GM23338 (cell line): ENCODE data around the gene SIL1. TPM values are rescaled to one million over a fixed set of nuclear protein-coding genes. Genes with fewer than 3 reads are reported as not detected.

Source experiments
- ATAC-seq: fragments of 200-7000 bp; cut with Tn5 transposase; 3 replicates; pipeline ENCODE4 v1.9.1; 2020
- DNase-seq: peaks from one replicate; pipeline ENCODE4 v3.0.0-alpha.2; 2015; ENCODE audit warnings: low spot score
- H2AFZ ChIP-seq: fragments of 200-600 bp; sonication (generic); 2 replicates; pipeline ENCODE4 v1.8.0; 2016; ENCODE audit warnings: antibody characterized with exemption, mild to moderate bottlenecking, moderate library complexity
- H3F3A ChIP-seq: fragments of 200-600 bp; sonication (generic); replicated peaks from 2 replicates; pipeline ENCODE4 v1.8.0; 2017; ENCODE audit warnings: antibody characterized with exemption, mixed run types, low read depth
- H3K27ac ChIP-seq: fragments of 200-600 bp; sonication (generic); 2 replicates; pipeline ENCODE4 v1.6.1; 2016; ENCODE audit warnings: low read depth
- H3K27me3 ChIP-seq: fragments of 200-600 bp; sonication (generic); 2 replicates; pipeline ENCODE4 v1.8.0; 2016; ENCODE audit warnings: mild to moderate bottlenecking, mixed run types, moderate library complexity; ENCODE audit not compliant: insufficient read depth
- H3K36me3 ChIP-seq: fragments of 200-600 bp; sonication (generic); 2 replicates; pipeline ENCODE4 v1.8.0; 2016; ENCODE audit warnings: mild to moderate bottlenecking; ENCODE audit not compliant: insufficient read depth
- H3K4me1 ChIP-seq: fragments of 200-600 bp; sonication (generic); 2 replicates; pipeline ENCODE4 v1.8.0; 2016; ENCODE audit warnings: mild to moderate bottlenecking, moderate library complexity; ENCODE audit not compliant: insufficient read depth
- H3K4me2 ChIP-seq: fragments of 200-600 bp; sonication (generic); 2 replicates; pipeline ENCODE4 v1.7.1; 2017; ENCODE audit warnings: mixed run types
- H3K4me3 ChIP-seq: fragments of 200-600 bp; sonication (generic); 2 replicates; pipeline ENCODE4 v1.6.1; 2016; ENCODE audit warnings: mixed run types
- H3K79me2 ChIP-seq: fragments of 200-600 bp; sonication (generic); replicated peaks from 2 replicates; pipeline ENCODE4 v1.8.0; 2017; ENCODE audit warnings: mild to moderate bottlenecking; ENCODE audit not compliant: insufficient read depth
- H3K9me2 ChIP-seq: fragments of 200-600 bp; sonication (generic); 2 replicates; pipeline ENCODE4 v1.8.0; 2017; ENCODE audit not compliant: insufficient read depth
- H4K20me1 ChIP-seq: fragments of 200-600 bp; sonication (generic); replicated peaks from 2 replicates; pipeline ENCODE4 v1.8.0; 2017; ENCODE audit warnings: mild to moderate bottlenecking; ENCODE audit not compliant: insufficient read depth
- H3K27ac Mint-ChIP-seq: 2 replicates; pipeline ENCODE4 v1.8.0; 2020; ENCODE audit warnings: inconsistent platforms, mild to moderate bottlenecking, moderate library complexity, mixed read lengths
- H3K27me3 Mint-ChIP-seq: 3 replicates; pipeline ENCODE4 v1.8.0; 2022; ENCODE audit warnings: low read depth, mild to moderate bottlenecking, moderate library complexity, mixed read lengths, inconsistent platforms; ENCODE audit not compliant: insufficient read depth, poor library complexity
- H3K36me3 Mint-ChIP-seq: 3 replicates; pipeline ENCODE4 v1.8.0; 2021; ENCODE audit warnings: low read depth, mild to moderate bottlenecking, inconsistent platforms, moderate library complexity, mixed read lengths
- H3K4me1 Mint-ChIP-seq: 3 replicates; pipeline ENCODE4 v1.8.0; 2020; ENCODE audit warnings: mild to moderate bottlenecking, inconsistent platforms, mixed read lengths
- H3K4me3 Mint-ChIP-seq: 3 replicates; pipeline ENCODE4 v1.8.0; 2021; ENCODE audit warnings: moderate library complexity, mild to moderate bottlenecking, inconsistent platforms, mixed read lengths
- H3K9me3 Mint-ChIP-seq: 3 replicates; pipeline ENCODE4 v1.8.0; 2020; ENCODE audit warnings: moderate library complexity, mild to moderate bottlenecking, inconsistent platforms, mixed read lengths
- CREB1 ChIP-seq: fragments of 250-450 bp; sonication (Bioruptor Pico); IDR thresholded peaks from 2 replicates; pipeline ENCODE4 v1.5.0; 2020; ENCODE audit warnings: low read depth, mild to moderate bottlenecking, moderate library complexity
- EZH2 ChIP-seq: fragments of 200-600 bp; sonication (generic); IDR thresholded peaks from one replicate; pipeline ENCODE4 v1.8.0; 2017; ENCODE audit warnings: antibody characterized with exemption, mild to moderate bottlenecking, low read depth; ENCODE audit not compliant: unreplicated experiment
- EZH2phosphoT487 ChIP-seq: fragments of 200-600 bp; sonication (generic); IDR thresholded peaks from one replicate; pipeline ENCODE4 v1.8.1; 2018; ENCODE audit warnings: antibody characterized with exemption; ENCODE audit not compliant: unreplicated experiment
- JUNB ChIP-seq: IDR thresholded peaks from one replicate; pipeline ENCODE4 v1.6.1; 2016; ENCODE audit warnings: antibody characterized with exemption; ENCODE audit not compliant: unreplicated experiment
- NANOG ChIP-seq: IDR thresholded peaks from 2 replicates; pipeline ENCODE4 v1.6.1; 2016; ENCODE audit warnings: antibody characterized with exemption, borderline replicate concordance
- POLR2AphosphoS5 ChIP-seq: IDR thresholded peaks from 2 replicates; pipeline ENCODE4 v1.6.1; 2016; ENCODE audit warnings: antibody characterized with exemption, low read depth
- STAT1 ChIP-seq: IDR thresholded peaks from one replicate; pipeline ENCODE4 v1.6.1; 2016; ENCODE audit warnings: antibody characterized with exemption; ENCODE audit not compliant: unreplicated experiment
- ZNF114 ChIP-seq: fragments of 250-450 bp; sonication (Bioruptor Pico); IDR thresholded peaks from 2 replicates; pipeline ENCODE4 v1.5.0; 2020; ENCODE audit warnings: mild to moderate bottlenecking, moderate library complexity
- ZNF331 ChIP-seq: fragments of 250-450 bp; sonication (Bioruptor Pico); IDR thresholded peaks from 2 replicates; pipeline ENCODE4 v1.5.0; 2020; ENCODE audit warnings: low read depth, mild to moderate bottlenecking, moderate library complexity
- polyA plus RNA-seq: library from polyadenylated mRNA; unstranded; fragments of >200 nt; fragmentation: Nextera tagmentation; extraction: Ambion mirVana; gene quantifications from 2 replicates; pipeline ENCODE4 v1.2.1, GENCODE V29; 2016
- total RNA-seq: library from RNA; depleted of rRNA; stranded (reverse); fragments of >200 nt; shearing (Covaris generic); gene quantifications from 2 replicates; pipeline ENCODE4 v1.2.3, GENCODE V29; 2014
- TF ChIP-seq, protein P1 (sequence below): IDR thresholded peaks from one replicate; pipeline ENCODE4 v1.6.1; 2018; ENCODE audit warnings: antibody characterized with exemption; ENCODE audit not compliant: unreplicated experiment
- TF ChIP-seq, protein P2 (sequence below): IDR thresholded peaks from 2 replicates; pipeline ENCODE4 v1.6.1; 2016; ENCODE audit warnings: antibody characterized with exemption
- TF ChIP-seq, protein P3 (sequence below): fragments of 250-450 bp; sonication (Bioruptor Pico); IDR thresholded peaks from 2 replicates; pipeline ENCODE4 v1.5.0; 2020; ENCODE audit warnings: mild to moderate bottlenecking, moderate library complexity
- TF ChIP-seq, protein P4 (sequence below), 2 experiments: fragments of 200-600 bp in 1 of 2; sonication (generic) in 1 of 2; conservative IDR thresholded peaks; 2 replicates each; pipeline versions ENCODE4 v1.5.1 to v1.6.1; 2016 to 2017; ENCODE audit warnings: antibody characterized with exemption in 2 of 2, low read depth in 2 of 2, mild to moderate bottlenecking in 2 of 2, moderate library complexity in 1 of 2

SIL1 gene
- total and polyA plus RNA-seq, 2 experiments from 2014 or later, result 5.5 to 5.9 TPM

DNA sequence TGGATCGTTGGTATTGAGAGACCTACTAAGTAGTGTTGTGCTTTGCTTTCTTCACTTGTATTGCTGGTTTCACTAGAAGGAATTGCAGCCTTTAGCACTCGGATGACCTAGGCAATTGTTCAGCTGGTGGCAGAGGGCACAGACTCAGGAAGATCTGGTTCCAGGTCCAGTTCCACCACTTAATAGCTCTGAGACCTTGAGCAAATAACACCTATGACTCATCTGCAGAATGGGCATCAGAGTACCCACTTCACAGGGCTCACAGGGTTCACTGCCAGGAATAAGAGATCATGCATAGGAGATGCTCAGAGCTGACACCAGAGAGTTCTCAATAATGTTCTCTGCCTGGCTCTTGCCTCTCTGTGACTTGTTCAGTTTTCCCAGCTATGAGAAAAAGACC, 133.6 kb downstream of the SIL1 start:
- Histone ChIP-seq H3K36me3 (no peaks in the 10 kb centered on the region; the same call in 1 of the 2 replicates), H3F3A (no peaks in the 10 kb centered on the region), H3K9me2 (no peaks in the 10 kb centered on the region; the same call in 1 of the 2 replicates), H3K4me3 (no peak overlapping the region), H2AFZ (no peak overlapping the region), H4K20me1 (no peaks in the 10 kb centered on the region), H3K4me2 (no peak overlapping the region), H3K27me3 (no peaks in the 10 kb centered on the region), H3K27ac (no peak overlapping the region), H3K4me1 (peaks cover 8% of the 10 kb centered on the region; the same call in 1 of the 2 replicates), H3K79me2 (no peaks in the 10 kb centered on the region)
- TF ChIP-seq, protein P1, sequence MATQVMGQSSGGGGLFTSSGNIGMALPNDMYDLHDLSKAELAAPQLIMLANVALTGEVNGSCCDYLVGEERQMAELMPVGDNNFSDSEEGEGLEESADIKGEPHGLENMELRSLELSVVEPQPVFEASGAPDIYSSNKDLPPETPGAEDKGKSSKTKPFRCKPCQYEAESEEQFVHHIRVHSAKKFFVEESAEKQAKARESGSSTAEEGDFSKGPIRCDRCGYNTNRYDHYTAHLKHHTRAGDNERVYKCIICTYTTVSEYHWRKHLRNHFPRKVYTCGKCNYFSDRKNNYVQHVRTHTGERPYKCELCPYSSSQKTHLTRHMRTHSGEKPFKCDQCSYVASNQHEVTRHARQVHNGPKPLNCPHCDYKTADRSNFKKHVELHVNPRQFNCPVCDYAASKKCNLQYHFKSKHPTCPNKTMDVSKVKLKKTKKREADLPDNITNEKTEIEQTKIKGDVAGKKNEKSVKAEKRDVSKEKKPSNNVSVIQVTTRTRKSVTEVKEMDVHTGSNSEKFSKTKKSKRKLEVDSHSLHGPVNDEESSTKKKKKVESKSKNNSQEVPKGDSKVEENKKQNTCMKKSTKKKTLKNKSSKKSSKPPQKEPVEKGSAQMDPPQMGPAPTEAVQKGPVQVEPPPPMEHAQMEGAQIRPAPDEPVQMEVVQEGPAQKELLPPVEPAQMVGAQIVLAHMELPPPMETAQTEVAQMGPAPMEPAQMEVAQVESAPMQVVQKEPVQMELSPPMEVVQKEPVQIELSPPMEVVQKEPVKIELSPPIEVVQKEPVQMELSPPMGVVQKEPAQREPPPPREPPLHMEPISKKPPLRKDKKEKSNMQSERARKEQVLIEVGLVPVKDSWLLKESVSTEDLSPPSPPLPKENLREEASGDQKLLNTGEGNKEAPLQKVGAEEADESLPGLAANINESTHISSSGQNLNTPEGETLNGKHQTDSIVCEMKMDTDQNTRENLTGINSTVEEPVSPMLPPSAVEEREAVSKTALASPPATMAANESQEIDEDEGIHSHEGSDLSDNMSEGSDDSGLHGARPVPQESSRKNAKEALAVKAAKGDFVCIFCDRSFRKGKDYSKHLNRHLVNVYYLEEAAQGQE, result no peak
- TF ChIP-seq NANOG, result no peak
- TF ChIP-seq ZNF114 (CRISPR knock-in tag), result no peak
- TF ChIP-seq, protein P2, sequence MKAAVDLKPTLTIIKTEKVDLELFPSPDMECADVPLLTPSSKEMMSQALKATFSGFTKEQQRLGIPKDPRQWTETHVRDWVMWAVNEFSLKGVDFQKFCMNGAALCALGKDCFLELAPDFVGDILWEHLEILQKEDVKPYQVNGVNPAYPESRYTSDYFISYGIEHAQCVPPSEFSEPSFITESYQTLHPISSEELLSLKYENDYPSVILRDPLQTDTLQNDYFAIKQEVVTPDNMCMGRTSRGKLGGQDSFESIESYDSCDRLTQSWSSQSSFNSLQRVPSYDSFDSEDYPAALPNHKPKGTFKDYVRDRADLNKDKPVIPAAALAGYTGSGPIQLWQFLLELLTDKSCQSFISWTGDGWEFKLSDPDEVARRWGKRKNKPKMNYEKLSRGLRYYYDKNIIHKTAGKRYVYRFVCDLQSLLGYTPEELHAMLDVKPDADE, result no peak
- no peak for TF ChIP-seq ZNF331
- no peak for TF ChIP-seq CREB1 (CRISPR knock-in tag)
- TF ChIP-seq, protein P3, sequence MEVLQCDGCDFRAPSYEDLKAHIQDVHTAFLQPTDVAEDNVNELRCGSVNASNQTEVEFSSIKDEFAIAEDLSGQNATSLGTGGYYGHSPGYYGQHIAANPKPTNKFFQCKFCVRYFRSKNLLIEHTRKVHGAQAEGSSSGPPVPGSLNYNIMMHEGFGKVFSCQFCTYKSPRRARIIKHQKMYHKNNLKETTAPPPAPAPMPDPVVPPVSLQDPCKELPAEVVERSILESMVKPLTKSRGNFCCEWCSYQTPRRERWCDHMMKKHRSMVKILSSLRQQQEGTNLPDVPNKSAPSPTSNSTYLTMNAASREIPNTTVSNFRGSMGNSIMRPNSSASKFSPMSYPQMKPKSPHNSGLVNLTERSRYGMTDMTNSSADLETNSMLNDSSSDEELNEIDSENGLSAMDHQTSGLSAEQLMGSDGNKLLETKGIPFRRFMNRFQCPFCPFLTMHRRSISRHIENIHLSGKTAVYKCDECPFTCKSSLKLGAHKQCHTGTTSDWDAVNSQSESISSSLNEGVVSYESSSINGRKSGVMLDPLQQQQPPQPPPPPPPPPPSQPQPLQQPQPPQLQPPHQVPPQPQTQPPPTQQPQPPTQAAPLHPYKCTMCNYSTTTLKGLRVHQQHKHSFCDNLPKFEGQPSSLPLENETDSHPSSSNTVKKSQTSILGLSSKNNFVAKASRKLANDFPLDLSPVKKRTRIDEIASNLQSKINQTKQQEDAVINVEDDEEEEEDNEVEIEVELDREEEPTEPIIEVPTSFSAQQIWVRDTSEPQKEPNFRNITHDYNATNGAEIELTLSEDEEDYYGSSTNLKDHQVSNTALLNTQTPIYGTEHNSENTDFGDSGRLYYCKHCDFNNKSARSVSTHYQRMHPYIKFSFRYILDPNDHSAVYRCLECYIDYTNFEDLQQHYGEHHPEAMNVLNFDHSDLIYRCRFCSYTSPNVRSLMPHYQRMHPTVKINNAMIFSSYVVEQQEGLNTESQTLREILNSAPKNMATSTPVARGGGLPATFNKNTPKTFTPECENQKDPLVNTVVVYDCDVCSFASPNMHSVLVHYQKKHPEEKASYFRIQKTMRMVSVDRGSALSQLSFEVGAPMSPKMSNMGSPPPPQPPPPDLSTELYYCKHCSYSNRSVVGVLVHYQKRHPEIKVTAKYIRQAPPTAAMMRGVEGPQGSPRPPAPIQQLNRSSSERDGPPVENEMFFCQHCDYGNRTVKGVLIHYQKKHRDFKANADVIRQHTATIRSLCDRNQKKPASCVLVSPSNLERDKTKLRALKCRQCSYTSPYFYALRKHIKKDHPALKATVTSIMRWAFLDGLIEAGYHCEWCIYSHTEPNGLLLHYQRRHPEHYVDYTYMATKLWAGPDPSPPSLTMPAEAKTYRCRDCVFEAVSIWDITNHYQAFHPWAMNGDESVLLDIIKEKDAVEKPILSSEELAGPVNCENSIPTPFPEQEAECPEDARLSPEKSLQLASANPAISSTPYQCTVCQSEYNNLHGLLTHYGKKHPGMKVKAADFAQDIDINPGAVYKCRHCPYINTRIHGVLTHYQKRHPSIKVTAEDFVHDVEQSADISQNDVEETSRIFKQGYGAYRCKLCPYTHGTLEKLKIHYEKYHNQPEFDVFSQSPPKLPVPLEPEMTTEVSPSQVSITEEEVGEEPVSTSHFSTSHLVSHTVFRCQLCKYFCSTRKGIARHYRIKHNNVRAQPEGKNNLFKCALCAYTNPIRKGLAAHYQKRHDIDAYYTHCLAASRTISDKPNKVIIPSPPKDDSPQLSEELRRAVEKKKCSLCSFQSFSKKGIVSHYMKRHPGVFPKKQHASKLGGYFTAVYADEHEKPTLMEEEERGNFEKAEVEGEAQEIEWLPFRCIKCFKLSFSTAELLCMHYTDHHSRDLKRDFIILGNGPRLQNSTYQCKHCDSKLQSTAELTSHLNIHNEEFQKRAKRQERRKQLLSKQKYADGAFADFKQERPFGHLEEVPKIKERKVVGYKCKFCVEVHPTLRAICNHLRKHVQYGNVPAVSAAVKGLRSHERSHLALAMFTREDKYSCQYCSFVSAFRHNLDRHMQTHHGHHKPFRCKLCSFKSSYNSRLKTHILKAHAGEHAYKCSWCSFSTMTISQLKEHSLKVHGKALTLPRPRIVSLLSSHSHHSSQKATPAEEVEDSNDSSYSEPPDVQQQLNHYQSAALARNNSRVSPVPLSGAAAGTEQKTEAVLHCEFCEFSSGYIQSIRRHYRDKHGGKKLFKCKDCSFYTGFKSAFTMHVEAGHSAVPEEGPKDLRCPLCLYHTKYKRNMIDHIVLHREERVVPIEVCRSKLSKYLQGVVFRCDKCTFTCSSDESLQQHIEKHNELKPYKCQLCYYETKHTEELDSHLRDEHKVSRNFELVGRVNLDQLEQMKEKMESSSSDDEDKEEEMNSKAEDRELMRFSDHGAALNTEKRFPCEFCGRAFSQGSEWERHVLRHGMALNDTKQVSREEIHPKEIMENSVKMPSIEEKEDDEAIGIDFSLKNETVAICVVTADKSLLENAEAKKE (CRISPR knock-in tag), result no peak
- TF ChIP-seq EZH2phosphoT487, result no peak
- no peak for TF ChIP-seq POLR2AphosphoS5
- TF ChIP-seq EZH2, result no peak
- TF ChIP-seq STAT1, result no peak
- TF ChIP-seq, protein P4, sequence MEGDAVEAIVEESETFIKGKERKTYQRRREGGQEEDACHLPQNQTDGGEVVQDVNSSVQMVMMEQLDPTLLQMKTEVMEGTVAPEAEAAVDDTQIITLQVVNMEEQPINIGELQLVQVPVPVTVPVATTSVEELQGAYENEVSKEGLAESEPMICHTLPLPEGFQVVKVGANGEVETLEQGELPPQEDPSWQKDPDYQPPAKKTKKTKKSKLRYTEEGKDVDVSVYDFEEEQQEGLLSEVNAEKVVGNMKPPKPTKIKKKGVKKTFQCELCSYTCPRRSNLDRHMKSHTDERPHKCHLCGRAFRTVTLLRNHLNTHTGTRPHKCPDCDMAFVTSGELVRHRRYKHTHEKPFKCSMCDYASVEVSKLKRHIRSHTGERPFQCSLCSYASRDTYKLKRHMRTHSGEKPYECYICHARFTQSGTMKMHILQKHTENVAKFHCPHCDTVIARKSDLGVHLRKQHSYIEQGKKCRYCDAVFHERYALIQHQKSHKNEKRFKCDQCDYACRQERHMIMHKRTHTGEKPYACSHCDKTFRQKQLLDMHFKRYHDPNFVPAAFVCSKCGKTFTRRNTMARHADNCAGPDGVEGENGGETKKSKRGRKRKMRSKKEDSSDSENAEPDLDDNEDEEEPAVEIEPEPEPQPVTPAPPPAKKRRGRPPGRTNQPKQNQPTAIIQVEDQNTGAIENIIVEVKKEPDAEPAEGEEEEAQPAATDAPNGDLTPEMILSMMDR (conservative IDR thresholded peaks at IDR 0.05; ENCODE audit: low read depth in 2 of 2), result no peak
- TF ChIP-seq JUNB, result no peak
- Mint-ChIP-seq H3K9me3 (no peaks in the 10 kb centered on the region), H3K27ac (no peak overlapping the region), H3K4me3 (no peak overlapping the region), H3K4me1 (peaks cover 22% of the 10 kb centered on the region), H3K36me3 (no peaks in the 10 kb centered on the region), H3K27me3 (peaks cover 2% of the 10 kb centered on the region)
- DNase-seq, result no peak
- no peak for ATAC-seq
